Epithelial cell of prostate (primary cell): ENCODE data around the gene ATG101.

Experiments
- DNase-seq: peaks from one replicate; pipeline ENCODE4 v3.0.0-alpha.2; 2011; ENCODE audit warnings: low read depth, low spot score
- H3K27ac ChIP-seq: fragments of 450-650 bp; 2 replicates; pipeline ENCODE4 v1.5.1; 2017; ENCODE audit warnings: mild to moderate bottlenecking

Gene ATG101, protein sequence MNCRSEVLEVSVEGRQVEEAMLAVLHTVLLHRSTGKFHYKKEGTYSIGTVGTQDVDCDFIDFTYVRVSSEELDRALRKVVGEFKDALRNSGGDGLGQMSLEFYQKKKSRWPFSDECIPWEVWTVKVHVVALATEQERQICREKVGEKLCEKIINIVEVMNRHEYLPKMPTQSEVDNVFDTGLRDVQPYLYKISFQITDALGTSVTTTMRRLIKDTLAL

GRCh38 chr12:52069327-52070184 is at the start of gene ATG101:
TSS of gene ATG101 (plus strand) at chr12:52069978. CDS start at chr12:52073651, 3,673 bp downstream.
- DNase-seq = peak; percentile 73
- H3K27ac ChIP-seq = peak within 1 kb of the TSS; percentile 59

GRCh38 chr12:52020539-52021336 is 49.0 kb upstream of the ATG101 start:
- no peak for DNase-seq
- H3K27ac ChIP-seq = no peak overlapping the region

- no peak for DNase-seq
Measured at GRCh38 chr12:52022841-52023181, 47.0 kb upstream of the ATG101 start.

GRCh38 chr12:52023182-52023975 is 46.4 kb upstream of the ATG101 start:
- no peak overlapping the region for H3K27ac ChIP-seq
- DNase-seq = no peak

More at GRCh38 chr12:52022841-52023181, 47.0 kb upstream of the ATG101 start:
- H3K27ac ChIP-seq = no peak overlapping the region

DNA sequence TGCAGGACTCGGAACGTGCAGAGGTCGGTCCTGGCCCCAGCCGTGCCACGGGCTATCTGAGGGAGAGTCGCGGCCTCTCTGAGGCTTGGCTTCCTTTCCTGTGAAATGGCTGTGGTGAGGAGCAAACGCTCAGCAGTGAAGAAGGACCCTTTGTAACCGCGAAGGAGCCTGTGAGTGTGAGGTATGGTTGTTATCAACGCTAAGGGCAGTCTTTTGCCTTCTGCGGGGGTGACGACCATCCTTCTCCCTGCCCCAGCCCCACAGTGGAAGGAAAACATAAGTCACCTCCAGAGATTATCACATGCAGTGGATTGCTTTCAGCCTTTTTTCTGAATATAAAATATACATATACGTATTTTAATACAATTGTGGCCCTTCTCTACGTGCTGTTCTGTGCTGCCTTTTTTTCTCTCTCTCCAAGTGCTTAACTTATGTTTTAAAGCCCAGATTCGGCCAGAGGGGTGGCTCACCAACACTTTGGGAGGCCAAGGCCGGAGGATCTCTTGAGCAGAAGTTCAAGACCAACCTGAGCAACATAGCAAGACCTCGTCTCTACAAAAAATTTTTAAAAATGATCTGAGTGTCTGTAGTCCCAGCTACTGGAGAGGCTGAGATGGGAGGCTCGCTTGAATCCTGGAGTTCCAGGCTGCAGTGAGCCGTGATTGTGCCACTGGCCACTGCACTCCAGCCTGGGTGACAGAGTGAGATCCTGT is 45.6 kb upstream of the ATG101 start:
- no peak overlapping the region for H3K27ac ChIP-seq
- DNase-seq = no peak

- DNase-seq = no peak
- H3K27ac ChIP-seq = no peak overlapping the region
Measured at GRCh38 chr12:52024845-52025230, 44.9 kb upstream of the ATG101 start.

GRCh38 chr12:52026263-52026662 is 43.5 kb upstream of the ATG101 start:
- H3K27ac ChIP-seq = no peak overlapping the region
- DNase-seq = no peak

DNA sequence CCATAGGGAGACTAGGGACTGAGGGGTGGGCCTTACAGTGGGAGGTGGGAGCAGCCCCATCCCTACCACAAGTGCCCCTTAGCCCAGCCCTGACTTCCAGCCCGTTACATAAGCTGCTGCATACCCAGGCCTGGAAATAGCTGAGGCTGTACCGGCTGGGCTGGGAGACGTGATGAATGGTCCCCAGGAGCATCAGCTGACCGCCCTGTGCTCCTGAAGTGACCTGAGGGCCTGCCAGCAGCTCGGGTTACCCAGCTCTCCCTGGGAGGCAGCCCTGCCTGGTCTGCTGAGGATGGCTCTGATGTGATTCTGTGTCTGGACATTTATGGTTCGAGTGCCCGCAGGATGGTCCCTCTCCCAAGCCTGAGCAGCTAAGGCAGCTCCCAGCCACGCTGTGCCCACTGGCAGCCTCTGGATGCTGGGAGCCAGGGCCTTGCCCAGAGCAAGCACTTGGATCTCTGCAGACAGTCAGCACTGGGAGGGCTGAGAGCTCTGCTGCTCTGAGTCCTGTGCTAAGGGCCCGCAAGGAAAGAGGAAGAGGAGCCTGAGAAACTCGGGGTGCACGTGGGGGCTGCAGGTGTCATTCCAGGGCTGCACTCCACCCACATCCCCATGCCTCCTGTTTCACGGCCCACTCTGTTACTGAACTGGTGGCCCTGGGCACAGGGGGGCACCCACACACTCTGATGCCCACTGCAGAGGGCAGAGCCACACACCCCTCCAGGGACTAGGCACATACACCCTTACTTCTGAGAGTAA is 42.5 kb upstream of the ATG101 start:
- no peak overlapping the region for H3K27ac ChIP-seq
- no peak for DNase-seq

GRCh38 chr12:52029685-52030084 is 40.1 kb upstream of the ATG101 start:
- no peak for DNase-seq
- no peak overlapping the region for H3K27ac ChIP-seq

DNA sequence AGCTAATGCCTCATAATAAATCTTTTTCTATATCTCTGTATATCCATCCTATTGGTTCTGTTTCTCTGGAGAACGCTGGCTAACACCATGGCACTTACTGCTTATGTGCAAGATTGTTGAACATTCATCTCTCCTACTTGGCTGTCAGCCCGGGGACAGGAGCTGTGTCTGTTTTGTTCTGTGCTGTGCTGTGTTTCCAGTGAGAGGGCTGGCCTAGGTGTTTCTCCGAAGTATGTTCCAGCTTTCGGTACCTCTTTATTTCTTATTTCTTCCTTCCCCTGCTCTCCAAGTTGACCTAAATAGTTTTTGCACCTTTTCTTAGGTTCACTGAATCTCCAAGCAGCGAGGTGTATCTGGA is 37.4 kb upstream of the ATG101 start:
- H3K27ac ChIP-seq = no peak overlapping the region
- no peak for DNase-seq

GRCh38 chr12:52032804-52033445 is 36.9 kb upstream of the ATG101 start:
- peak overlapping the region; percentile 44 for H3K27ac ChIP-seq
- DNase-seq = peak; percentile 77

- H3K27ac ChIP-seq = peak overlapping the region; percentile 44
- DNase-seq = no peak
Measured at GRCh38 chr12:52033446-52034140, 36.2 kb upstream of the ATG101 start.

- DNase-seq = no peak
- no peak overlapping the region for H3K27ac ChIP-seq
Measured at GRCh38 chr12:52035190-52035589, 34.6 kb upstream of the ATG101 start.

- no peak overlapping the region for H3K27ac ChIP-seq
- DNase-seq = no peak
Measured at GRCh38 chr12:52035926-52036325, 33.9 kb upstream of the ATG101 start.

DNA sequence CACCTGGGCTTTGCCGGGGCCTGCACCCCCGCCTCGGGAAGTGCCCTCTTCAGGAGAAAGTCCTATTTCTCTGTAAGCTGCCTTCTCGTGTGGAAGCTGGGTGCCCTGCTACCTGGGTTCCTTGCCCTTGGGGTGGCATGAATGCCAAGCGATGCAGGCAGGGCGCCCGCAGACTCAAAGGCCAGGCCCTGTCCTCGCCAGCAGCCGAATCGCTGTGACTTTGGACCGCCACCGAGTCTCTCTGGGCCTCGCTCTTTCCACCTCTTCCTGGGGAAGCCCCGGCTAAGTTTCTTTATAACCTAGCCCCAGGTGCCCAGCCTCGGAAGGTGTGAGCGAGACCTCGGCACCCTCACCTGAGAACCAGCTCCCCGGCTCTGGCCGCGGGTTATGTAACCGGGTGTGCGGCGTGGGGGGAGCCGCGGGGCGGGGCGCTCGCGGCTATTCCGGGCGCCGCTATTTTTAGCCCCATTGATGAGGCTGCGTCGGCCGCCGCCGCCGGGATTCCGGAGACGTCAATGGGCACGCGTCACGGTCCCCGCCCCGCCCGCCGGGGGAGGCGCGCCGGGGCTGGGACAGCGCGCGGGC is 33.1 kb upstream of the ATG101 start:
- peak overlapping the region; percentile 18 for H3K27ac ChIP-seq
- no peak for DNase-seq

DNA sequence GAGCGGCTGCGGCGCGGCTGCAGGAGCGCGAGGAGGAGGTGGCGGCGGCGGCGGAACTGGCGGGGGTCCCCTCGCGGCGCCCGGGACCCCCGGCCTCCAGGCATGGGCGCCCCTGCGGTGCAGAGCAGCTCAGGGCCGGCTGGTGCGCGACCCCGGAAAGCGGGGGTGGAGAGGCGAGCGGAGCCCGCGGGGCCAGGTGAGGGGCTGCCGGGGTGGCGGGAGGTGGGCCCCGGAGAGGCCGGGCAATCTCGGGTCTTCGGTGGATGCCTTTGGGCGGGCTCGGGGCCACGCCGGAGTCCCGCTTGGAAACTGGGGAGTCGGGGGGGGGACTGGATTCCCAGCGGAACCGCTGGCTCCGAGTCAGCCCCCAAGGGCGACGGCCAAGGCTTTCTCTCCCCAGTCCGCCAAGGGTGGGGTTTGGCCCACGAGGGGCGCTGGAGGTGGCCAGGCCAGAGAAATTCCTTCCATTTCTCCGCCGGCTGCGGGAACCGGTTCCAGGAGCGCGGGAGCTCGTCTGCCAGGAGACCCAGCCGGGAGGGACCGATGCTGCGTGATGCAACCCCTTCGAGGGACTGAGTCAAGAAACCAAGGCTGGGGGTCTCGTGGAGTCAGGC is 32.4 kb upstream of the ATG101 start:
- H3K27ac ChIP-seq = peak overlapping the region; percentile 13
- DNase-seq = no peak

GRCh38 chr12:52038447-52038846 is 31.3 kb upstream of the ATG101 start:
- DNase-seq = no peak
- no peak overlapping the region for H3K27ac ChIP-seq
